Neural progenitor cell (in vitro differentiated cells): ENCODE data around the gene ZFHX3. TPM values are rescaled to one million over a fixed set of nuclear protein-coding genes. Genes with fewer than 3 reads are reported as not detected.

ENCODE experiments used
- DNase-seq: peaks from one replicate; pipeline ENCODE4 v3.0.0-alpha.2; 2016; ENCODE audit warnings: low spot score
- H2AFZ ChIP-seq: fragments of 200-600 bp; sonication (generic); replicated peaks from 2 replicates; pipeline ENCODE4 v1.6.1; 2016; ENCODE audit warnings: antibody characterized with exemption
- H3F3A ChIP-seq: fragments of 200-600 bp; sonication (generic); 2 replicates; pipeline ENCODE4 v1.6.1; 2016; ENCODE audit warnings: antibody characterized with exemption, low read depth
- H3K27ac ChIP-seq: fragments of 200-600 bp; sonication (generic); 2 replicates; pipeline ENCODE4 v1.5.1; 2016; ENCODE audit warnings: mild to moderate bottlenecking
- H3K27me3 ChIP-seq: fragments of 200-600 bp; sonication (generic); 2 replicates; pipeline ENCODE4 v1.6.1; 2016; ENCODE audit warnings: mild to moderate bottlenecking, moderate library complexity
- H3K36me3 ChIP-seq: fragments of 200-600 bp; sonication (generic); 2 replicates; pipeline ENCODE4 v1.5.1; 2016
- H3K4me1 ChIP-seq: fragments of 200-600 bp; sonication (generic); 2 replicates; pipeline ENCODE4 v1.6.1; 2016; ENCODE audit warnings: mixed run types
- H3K4me2 ChIP-seq: fragments of 200-600 bp; sonication (generic); 2 replicates; pipeline ENCODE4 v1.6.1; 2016
- H3K4me3 ChIP-seq: fragments of 200-600 bp; sonication (generic); 2 replicates; pipeline ENCODE4 v1.5.1; 2016
- H3K79me2 ChIP-seq: fragments of 200-600 bp; sonication (generic); 2 replicates; pipeline ENCODE4 v1.6.1; 2016; ENCODE audit warnings: low read depth
- H3K9ac ChIP-seq: fragments of 200-600 bp; sonication (generic); 2 replicates; pipeline ENCODE4 v1.6.1; 2016
- H3K9me3 ChIP-seq: fragments of 200-600 bp; sonication (generic); 2 replicates; pipeline ENCODE4 v1.5.1; 2016; ENCODE audit warnings: low read depth
- H4K20me1 ChIP-seq: fragments of 200-600 bp; sonication (generic); 2 replicates; pipeline ENCODE4 v1.6.1; 2016; ENCODE audit warnings: low read depth
- H3K27ac Mint-ChIP-seq: 3 replicates; pipeline ENCODE4 v1.8.0; 2021; ENCODE audit warnings: mixed read lengths
- H3K27me3 Mint-ChIP-seq: 2 replicates; pipeline ENCODE4 v1.8.0; 2022; ENCODE audit warnings: low read depth, mild to moderate bottlenecking, inconsistent platforms, moderate library complexity, mixed read lengths; ENCODE audit not compliant: insufficient read depth
- H3K36me3 Mint-ChIP-seq: 3 replicates; pipeline ENCODE4 v1.8.0; 2021; ENCODE audit warnings: mixed read lengths
- H3K4me1 Mint-ChIP-seq: 3 replicates; pipeline ENCODE4 v1.8.0; 2021; ENCODE audit warnings: mixed read lengths
- H3K4me3 Mint-ChIP-seq: 3 replicates; pipeline ENCODE4 v1.8.0; 2021; ENCODE audit warnings: mild to moderate bottlenecking, moderate library complexity, mixed read lengths
- H3K9me3 Mint-ChIP-seq: 3 replicates; pipeline ENCODE4 v1.8.0; 2020; ENCODE audit warnings: mixed read lengths
- EZH2 ChIP-seq: fragments of 200-600 bp; sonication (generic); IDR thresholded peaks from 2 replicates; pipeline ENCODE4 v1.6.1; 2017; ENCODE audit warnings: antibody characterized with exemption, mild to moderate bottlenecking, moderate library complexity
- EZH2phosphoT487 ChIP-seq: fragments of 200-600 bp; sonication (generic); IDR thresholded peaks from 2 replicates; pipeline ENCODE4 v1.6.1; 2017; ENCODE audit warnings: antibody characterized with exemption
- total RNA-seq: library from RNA; depleted of rRNA; stranded (reverse); fragments of >200 nt; gene quantifications from 2 replicates; pipeline ENCODE4 v1.2.3, GENCODE V29; 2015; ENCODE audit warnings: low replicate concordance
- TF ChIP-seq, protein P1 (sequence below): fragments of 200-600 bp; sonication (generic); IDR thresholded peaks from 2 replicates; pipeline ENCODE4 v1.5.1; 2017; ENCODE audit warnings: antibody characterized with exemption, mild to moderate bottlenecking

The ZFHX3 gene
- total RNA-seq, 1 donor from 2014 or later, result 2.4 TPM

DNA sequence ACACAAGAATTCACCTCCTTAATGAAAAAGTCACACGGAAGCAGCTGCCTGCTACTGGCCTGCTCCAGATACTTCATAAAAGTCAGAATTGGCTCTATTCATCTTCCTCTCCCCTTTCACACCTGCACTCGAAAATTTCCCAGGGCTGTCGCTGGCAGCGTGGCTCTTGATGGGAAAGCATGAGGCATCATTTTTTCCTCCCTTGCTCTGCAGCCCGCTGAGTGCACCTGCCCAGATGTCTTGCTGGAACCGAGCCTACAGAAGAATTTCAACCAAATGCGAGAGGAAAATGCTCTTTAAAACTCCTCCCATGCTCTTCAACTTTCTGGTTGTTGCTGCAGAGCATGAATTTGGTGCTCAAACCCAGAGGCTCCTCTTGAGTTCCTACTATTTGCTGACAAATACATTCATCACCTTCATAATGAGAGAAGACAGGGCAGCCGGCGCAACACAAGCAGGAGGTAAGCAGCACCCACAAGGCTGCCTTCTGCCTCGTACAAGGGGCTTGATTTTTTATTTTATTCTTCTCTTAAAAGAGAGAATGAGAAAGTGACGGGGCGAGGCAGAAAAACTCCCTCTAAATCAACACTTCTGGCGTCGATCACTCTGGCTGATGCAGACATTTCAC is 146.8 kb downstream of the ZFHX3 start:
- H4K20me1 ChIP-seq, result no peaks in the 10 kb centered on the region
- Mint-ChIP-seq H3K4me3 (no peak overlapping the region), H3K27ac (no peak overlapping the region)

DNA sequence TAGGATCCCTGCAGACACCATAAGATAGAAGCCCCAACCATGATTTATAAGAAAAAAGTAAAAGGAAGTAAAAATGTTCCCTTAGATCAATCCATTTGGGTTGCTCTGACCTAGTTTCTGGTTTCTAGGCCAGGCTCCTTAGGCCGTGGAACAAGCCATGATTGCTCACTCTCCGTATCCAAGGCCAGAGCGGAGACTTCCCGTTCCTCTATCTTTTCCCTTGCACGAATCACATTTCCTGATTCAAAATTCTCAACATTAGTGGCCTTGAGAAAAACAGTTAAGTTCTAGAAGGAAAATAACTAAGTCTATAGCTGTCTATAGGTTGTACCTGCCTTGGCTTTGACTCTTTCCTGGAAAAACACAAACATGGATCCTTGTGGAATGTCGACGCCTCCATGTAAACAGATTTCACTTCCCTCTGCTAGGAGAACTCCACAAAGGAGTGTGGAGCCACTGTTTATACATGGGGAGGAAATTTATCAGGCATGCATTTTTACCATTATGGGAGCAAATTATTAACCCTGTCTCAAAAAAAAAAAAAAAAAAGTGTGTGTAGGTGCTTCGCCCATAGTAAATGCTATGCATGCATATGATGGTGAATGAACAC is 149.6 kb downstream of the ZFHX3 start:
- Histone ChIP-seq H3K36me3 (no peaks in the 10 kb centered on the region), H4K20me1 (no peaks in the 10 kb centered on the region), H3K27me3 (no peaks in the 10 kb centered on the region), H3K4me1 (peaks cover 26% of the 10 kb centered on the region), H3K27ac (no peak overlapping the region), H3K4me2 (no peak overlapping the region), H3F3A (no peaks in the 10 kb centered on the region), H2AFZ (no peak overlapping the region), H3K9ac (no peak overlapping the region), H3K79me2 (no peaks in the 10 kb centered on the region), H3K9me3 (no peaks in the 10 kb centered on the region), H3K4me3 (no peak overlapping the region)
- Mint-ChIP-seq H3K9me3 (no peaks in the 10 kb centered on the region), H3K36me3 (peaks cover 12% of the 10 kb centered on the region), H3K27ac (no peak overlapping the region), H3K4me1 (peaks cover 46% of the 10 kb centered on the region), H3K27me3 (peaks cover 8% of the 10 kb centered on the region), H3K4me3 (no peak overlapping the region)
- TF ChIP-seq EZH2phosphoT487, result no peak
- TF ChIP-seq, protein P1, sequence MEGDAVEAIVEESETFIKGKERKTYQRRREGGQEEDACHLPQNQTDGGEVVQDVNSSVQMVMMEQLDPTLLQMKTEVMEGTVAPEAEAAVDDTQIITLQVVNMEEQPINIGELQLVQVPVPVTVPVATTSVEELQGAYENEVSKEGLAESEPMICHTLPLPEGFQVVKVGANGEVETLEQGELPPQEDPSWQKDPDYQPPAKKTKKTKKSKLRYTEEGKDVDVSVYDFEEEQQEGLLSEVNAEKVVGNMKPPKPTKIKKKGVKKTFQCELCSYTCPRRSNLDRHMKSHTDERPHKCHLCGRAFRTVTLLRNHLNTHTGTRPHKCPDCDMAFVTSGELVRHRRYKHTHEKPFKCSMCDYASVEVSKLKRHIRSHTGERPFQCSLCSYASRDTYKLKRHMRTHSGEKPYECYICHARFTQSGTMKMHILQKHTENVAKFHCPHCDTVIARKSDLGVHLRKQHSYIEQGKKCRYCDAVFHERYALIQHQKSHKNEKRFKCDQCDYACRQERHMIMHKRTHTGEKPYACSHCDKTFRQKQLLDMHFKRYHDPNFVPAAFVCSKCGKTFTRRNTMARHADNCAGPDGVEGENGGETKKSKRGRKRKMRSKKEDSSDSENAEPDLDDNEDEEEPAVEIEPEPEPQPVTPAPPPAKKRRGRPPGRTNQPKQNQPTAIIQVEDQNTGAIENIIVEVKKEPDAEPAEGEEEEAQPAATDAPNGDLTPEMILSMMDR, result no peak
- no peak for TF ChIP-seq EZH2
- DNase-seq, result no peak

More for the DNA sequence above, 146.8 kb downstream of the ZFHX3 start:
- TF ChIP-seq EZH2 (no peak), EZH2phosphoT487 (no peak)
- TF ChIP-seq, protein P1, result no peak
- Histone ChIP-seq H3K27ac (no peak overlapping the region), H3K79me2 (no peaks in the 10 kb centered on the region), H3K36me3 (no peaks in the 10 kb centered on the region), H3F3A (no peaks in the 10 kb centered on the region), H3K9me3 (no peaks in the 10 kb centered on the region), H3K4me2 (no peak overlapping the region), H3K4me1 (peaks cover 13% of the 10 kb centered on the region), H2AFZ (no peak overlapping the region), H3K9ac (no peak overlapping the region), H3K4me3 (no peak overlapping the region), H3K27me3 (no peaks in the 10 kb centered on the region)
- DNase-seq, result no peak
- H3K4me1 Mint-ChIP-seq, result peaks cover 31% of the 10 kb centered on the region
- peaks cover 13% of the 10 kb centered on the region for H3K36me3 Mint-ChIP-seq
- H3K27me3 Mint-ChIP-seq, result peaks cover 12% of the 10 kb centered on the region
- H3K9me3 Mint-ChIP-seq, result no peaks in the 10 kb centered on the region

DNA sequence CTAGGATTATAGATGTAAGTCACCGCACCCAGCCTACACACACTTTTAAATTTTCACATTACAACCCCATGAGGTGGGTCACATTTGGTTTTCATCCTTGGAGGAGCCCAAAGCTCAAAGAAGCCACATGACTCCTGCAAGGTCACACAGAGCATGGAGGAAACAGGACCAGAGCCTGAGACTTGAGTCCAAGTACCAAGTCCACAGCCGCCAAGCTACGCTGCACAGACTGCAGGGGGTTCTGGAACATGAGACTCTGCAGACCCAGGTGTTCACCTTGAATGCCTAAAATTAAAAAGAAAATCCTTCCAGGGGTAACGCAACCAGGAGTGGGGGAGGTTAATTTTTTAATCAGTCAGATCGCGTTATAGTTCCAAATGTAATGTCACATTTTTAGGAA is 150.2 kb downstream of the ZFHX3 start:
- no peak overlapping the region for H3K4me2 ChIP-seq
- Mint-ChIP-seq H3K4me1 (peaks cover 49% of the 10 kb centered on the region), H3K36me3 (peaks cover 12% of the 10 kb centered on the region), H3K27ac (peak overlapping the region; percentile 33), H3K9me3 (no peaks in the 10 kb centered on the region), H3K27me3 (peaks cover 8% of the 10 kb centered on the region), H3K4me3 (no peak overlapping the region)
- no peaks in the 10 kb centered on the region for H4K20me1 ChIP-seq
- H3K27ac ChIP-seq, result no peak overlapping the region
- H3K9ac ChIP-seq, result no peak overlapping the region
- peaks cover 26% of the 10 kb centered on the region for H3K4me1 ChIP-seq
- H3K27me3 ChIP-seq, result no peaks in the 10 kb centered on the region
- no peak overlapping the region for H2AFZ ChIP-seq
- DNase-seq, result no peak
- H3K79me2 ChIP-seq, result no peaks in the 10 kb centered on the region
- H3K4me3 ChIP-seq, result no peak overlapping the region
- H3K36me3 ChIP-seq, result no peaks in the 10 kb centered on the region
- no peaks in the 10 kb centered on the region for H3F3A ChIP-seq
- no peaks in the 10 kb centered on the region for H3K9me3 ChIP-seq
- TF ChIP-seq EZH2phosphoT487, result no peak
- TF ChIP-seq EZH2, result no peak
- TF ChIP-seq, protein P1, result no peak
